ENCODE results near the gene ERN1.

ERN1 gene

GRCh38 chr17:64081802-64082799 lies 47.8 kb downstream of the ERN1 start:
- H3K27ac ChIP-seq: peak overlapping the region; percentile 77
- TF ChIP-seq ZFX (IDR thresholded peaks at IDR 0.05) (no peak), CTCF (conservative IDR thresholded peaks at IDR 0.05) (no peak)

- H3K27ac ChIP-seq: no peak overlapping the region
Measured at GRCh38 chr17:64080174-64080618, 49.7 kb downstream of the ERN1 start.

GRCh38 chr17:64077379-64077778 lies 52.6 kb downstream of the ERN1 start:
- TF ChIP-seq ZFX (IDR thresholded peaks at IDR 0.05) (no peak), CTCF (conservative IDR thresholded peaks at IDR 0.05) (no peak)
- no peak overlapping the region for H3K27ac ChIP-seq

More at GRCh38 chr17:64080174-64080618, 49.7 kb downstream of the ERN1 start:
- TF ChIP-seq CTCF (conservative IDR thresholded peaks at IDR 0.05) (no peak), ZFX (IDR thresholded peaks at IDR 0.05) (no peak)

GRCh38 chr17:64075913-64076312 lies 54.0 kb downstream of the ERN1 start:
- no peak for TF ChIP-seq ZFX (IDR thresholded peaks at IDR 0.05)
- TF ChIP-seq CTCF (conservative IDR thresholded peaks at IDR 0.05): no peak
- no peak overlapping the region for H3K27ac ChIP-seq

GRCh38 chr17:64074704-64075426 lies 55.1 kb downstream of the ERN1 start:
- TF ChIP-seq ZFX (IDR thresholded peaks at IDR 0.05) (no peak), CTCF (conservative IDR thresholded peaks at IDR 0.05) (no peak)
- H3K27ac ChIP-seq: no peak overlapping the region

- no peak overlapping the region for H3K27ac ChIP-seq
- no peak for TF ChIP-seq ZFX (IDR thresholded peaks at IDR 0.05)
- TF ChIP-seq CTCF (conservative IDR thresholded peaks at IDR 0.05): no peak
Measured at GRCh38 chr17:64073771-64074703, 55.9 kb downstream of the ERN1 start.
